ENCODE measurements around the gene EEF2K. TPM values are rescaled to one million over a fixed set of nuclear protein-coding genes. Genes with fewer than 3 reads are reported as not detected.

EEF2K gene
- total RNA-seq, 2 donors from 2014 or later, result 23.6 to 25.1 TPM

DNA sequence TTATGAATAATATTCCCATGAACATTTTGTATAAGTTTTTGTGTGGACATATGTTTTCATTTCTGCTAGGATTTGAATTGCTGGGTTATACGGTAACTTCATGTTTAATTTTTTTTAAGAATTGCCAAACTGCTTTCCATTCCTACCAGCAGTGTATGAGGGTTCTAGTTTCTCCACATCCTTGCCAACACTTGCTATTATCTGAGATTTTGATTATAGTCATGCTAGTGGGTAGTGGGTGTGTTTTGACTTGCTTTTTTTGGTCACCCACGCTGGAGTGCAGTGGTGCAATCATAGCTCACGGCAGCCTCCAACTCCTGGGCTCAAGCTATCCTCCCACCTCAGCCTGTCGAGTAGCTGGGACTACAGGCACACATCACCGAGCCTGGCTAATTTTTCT is 3.0 kb upstream of the EEF2K start:
- no peak overlapping the region for H3K27ac ChIP-seq
- no peak for DNase-seq
- TF ChIP-seq POLR2A (IDR thresholded peaks at IDR 0.05), result no peak
- no peak for TF ChIP-seq CTCF (IDR thresholded peaks at IDR 0.05)

DNA sequence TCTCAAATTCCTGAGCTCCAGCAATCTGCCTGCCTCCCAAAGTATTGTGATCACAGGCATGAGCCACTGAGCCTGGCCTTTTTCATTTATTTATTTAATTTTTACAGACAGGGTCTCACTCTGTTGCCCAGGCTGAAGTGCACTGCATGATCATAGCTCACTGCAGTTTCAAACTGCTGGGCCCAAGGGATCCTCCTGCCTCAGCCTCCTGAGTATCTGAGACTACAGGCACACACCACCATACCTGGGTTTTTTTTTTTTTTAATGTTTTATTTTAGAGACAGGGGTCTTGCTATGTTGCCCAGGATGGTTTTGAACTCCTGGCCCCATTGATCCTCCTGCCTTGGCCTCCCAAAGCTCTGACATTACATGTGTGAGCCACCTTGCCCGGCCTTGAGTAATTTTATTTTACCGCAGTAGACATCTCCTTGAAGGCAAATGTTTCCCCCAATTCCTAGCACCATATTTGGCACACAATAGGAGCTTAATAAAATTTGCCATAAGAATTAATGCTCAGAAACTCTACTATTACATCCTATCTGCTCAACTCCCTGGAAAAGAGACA is 1.9 kb upstream of the EEF2K start:
- intact Hi-C loops (cut with DNase I), result loop anchor here (10.0 kb wide), 1 partner anchor 101 kb away; no protein-coding TSS in a partner anchor
- Histone ChIP-seq H3K9me3 (no peaks in the 10 kb centered on the region), H3K36me3 (replicated peaks in 1 of 2; ENCODE audit: insufficient read depth in 1 of 2, low read depth in 2 of 2) (no peaks in the 10 kb centered on the region), H3K4me1 (peaks cover 24% of the 10 kb centered on the region), H3K27me3 (no peaks in the 10 kb centered on the region), H3K27ac (no peak overlapping the region), H3K4me3 (no peak overlapping the region)
- no peak for TF ChIP-seq CTCF (IDR thresholded peaks at IDR 0.05)
- no peak for TF ChIP-seq POLR2A (IDR thresholded peaks at IDR 0.05)
- 95 to 97% methylated on average over 2 of the region's 2 CpGs for WGBS, 2 donors
- ATAC-seq (no peak), DNase-seq (no peak)

More for the DNA sequence above, 3.0 kb upstream of the EEF2K start:
- intact Hi-C loops (cut with DNase I), result loop anchor here (10.0 kb wide), 1 partner anchor 102 kb away; no protein-coding TSS in a partner anchor
- no peak for ATAC-seq
- H3K27me3 ChIP-seq, result no peaks in the 10 kb centered on the region
- no peaks in the 10 kb centered on the region for H3K36me3 ChIP-seq (replicated peaks in 1 of 2; ENCODE audit: insufficient read depth in 1 of 2, low read depth in 2 of 2)
- H3K9me3 ChIP-seq, result no peaks in the 10 kb centered on the region
- peaks cover 13% of the 10 kb centered on the region for H3K4me1 ChIP-seq
- H3K4me3 ChIP-seq, result no peak overlapping the region
- 80 to 87% methylated on average over 5 of the region's 5 CpGs for WGBS, 2 donors

DNA sequence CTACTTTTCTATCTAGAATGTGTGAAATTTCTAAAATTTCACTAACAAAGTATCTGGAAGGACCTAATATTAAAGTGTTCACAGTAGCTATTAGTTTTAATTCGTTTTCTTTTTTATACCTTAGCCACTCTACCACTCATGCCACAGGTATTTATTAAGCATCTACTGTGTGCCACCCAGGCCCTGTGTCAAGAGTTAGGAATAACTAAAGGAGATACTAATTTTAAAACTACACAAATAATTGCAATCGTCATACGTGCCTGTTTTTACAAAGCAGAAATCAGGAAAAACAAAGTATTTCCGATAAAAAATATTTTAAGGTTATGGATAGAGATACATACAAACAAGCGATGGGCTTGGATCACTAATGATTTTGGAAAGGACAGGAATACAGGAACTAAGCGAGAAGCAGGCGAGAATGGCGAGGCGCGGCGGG is 483 bp upstream of the EEF2K start:
- H3K36me3 ChIP-seq (replicated peaks in 1 of 2; ENCODE audit: insufficient read depth in 1 of 2, low read depth in 2 of 2), result no peaks in the 10 kb centered on the region
- peak overlapping the region; percentile 82 to 93 (median 88) for H3K27ac ChIP-seq
- intact Hi-C loops (cut with DNase I), result loop anchor here (10.0 kb wide), 1 partner anchor 99 kb away; no protein-coding TSS in a partner anchor
- no peak for TF ChIP-seq POLR2A (IDR thresholded peaks at IDR 0.05)
- TF ChIP-seq CTCF (IDR thresholded peaks at IDR 0.05), result no peak
- H3K9me3 ChIP-seq, result no peaks in the 10 kb centered on the region
- H3K4me1 ChIP-seq, result peaks cover 32% of the 10 kb centered on the region
- WGBS, 2 donors, result 3 to 4% methylated on average over 11 of the region's 11 CpGs
- DNase-seq, result no peak
- peak overlapping the region in 1 of 2 donors; percentile 97 for H3K4me3 ChIP-seq
- H3K27me3 ChIP-seq, result no peaks in the 10 kb centered on the region
- ATAC-seq, result no peak

DNA sequence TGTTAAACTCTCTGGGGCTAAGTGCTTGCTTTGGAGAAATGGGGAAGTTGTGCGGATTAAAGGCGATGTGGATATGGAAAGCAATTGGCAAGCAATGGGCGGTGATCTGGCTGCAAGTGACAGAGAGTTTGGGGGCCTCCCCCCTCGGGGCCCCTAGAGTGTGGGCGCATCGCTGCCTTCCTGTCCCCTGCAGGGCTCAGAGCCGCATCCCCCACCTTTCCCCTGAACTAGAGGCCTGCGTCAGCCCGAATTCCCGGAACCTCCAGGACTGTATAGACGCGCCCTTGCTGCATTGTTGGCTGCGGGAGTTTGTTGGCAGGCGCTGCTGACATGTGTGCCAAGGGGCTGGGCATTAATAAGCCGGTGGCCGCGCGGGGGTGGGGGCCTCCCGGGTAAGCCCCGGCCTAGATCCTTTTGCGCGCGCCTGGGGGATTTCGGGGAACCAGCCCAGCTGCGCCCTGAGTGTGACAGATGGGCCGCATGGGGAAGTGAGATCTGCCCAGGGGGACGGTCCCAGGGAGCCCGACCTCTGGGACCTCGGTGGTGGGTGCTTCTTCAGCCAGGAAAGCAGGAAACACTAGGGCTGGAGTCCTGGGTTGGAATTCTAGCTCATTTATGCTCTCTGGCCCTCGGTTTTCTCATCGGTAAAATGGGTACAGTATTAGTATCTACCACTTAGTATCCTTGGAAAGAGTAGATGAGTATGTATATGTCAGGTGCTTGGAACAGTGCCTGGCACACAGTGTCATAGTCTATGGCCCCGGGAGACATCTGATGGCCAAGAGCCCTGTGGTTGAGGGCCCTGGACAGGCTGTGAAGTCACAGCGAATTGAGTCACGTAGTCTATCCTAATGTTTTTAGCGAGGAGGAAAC is 1.0 kb downstream of the EEF2K start:
- ATAC-seq (peak; percentile 60), DNase-seq (peak; percentile 84 to 93 (median 88))
- Histone ChIP-seq H3K9me3 (no peaks in the 10 kb centered on the region), H3K36me3 (replicated peaks in 1 of 2; ENCODE audit: insufficient read depth in 1 of 2, low read depth in 2 of 2) (no peaks in the 10 kb centered on the region), H3K4me1 (peaks cover 32% of the 10 kb centered on the region), H3K27ac (peak overlapping the region; percentile 82 to 93 (median 88)), H3K4me3 (peak overlapping the region; percentile 97 to 99), H3K27me3 (no peaks in the 10 kb centered on the region)
- intact Hi-C loops (cut with DNase I), result loop anchor here (10.0 kb wide), 1 partner anchor 98 kb away; no protein-coding TSS in a partner anchor
- peak in 1 of 3 donors; percentile 12 for TF ChIP-seq POLR2A (IDR thresholded peaks at IDR 0.05)
- TF ChIP-seq CTCF (IDR thresholded peaks at IDR 0.05), result no peak
- WGBS, 2 donors, result 4 to 11% methylated on average over 8 to 35 of the region's 35 CpGs

Measured in body of pancreas (tissue), 4 donors.